Measurements from ENCODE around the gene SCEL. TPM values are rescaled to one million over a fixed set of nuclear protein-coding genes. Genes with fewer than 3 reads are reported as not detected.
"Not testable (repeated sequence)": the region's sequence is repeated elsewhere in the genome, so short reads cannot be mapped to it uniquely, and the experiment has no call there.

The SCEL gene
- total and polyA plus RNA-seq, 2 experiments from 2014 or later: 5.4 to 5.8 TPM

- no peaks in the 10 kb centered on the region for H3K79me2 ChIP-seq
- TF ChIP-seq EZH2phosphoT487 (IDR thresholded peaks at IDR 0.05; ENCODE audit: low read depth, severe bottlenecking, unreplicated experiment) (no peak), EZH2 (IDR thresholded peaks at IDR 0.05; ENCODE audit: borderline replicate concordance) (no peak)
- H3K4me1 ChIP-seq (ENCODE audit: insufficient read depth): no peaks in the 10 kb centered on the region
- H3K36me3 ChIP-seq (replicated peaks; ENCODE audit: insufficient read depth, low read depth): no peaks in the 10 kb centered on the region
- H3K27me3 ChIP-seq: no peaks in the 10 kb centered on the region
- no peaks in the 10 kb centered on the region for H3K9me2 ChIP-seq (replicated peaks; ENCODE audit: insufficient read depth)
- H3K4me3 ChIP-seq: no peak overlapping the region
- DNase-seq (ENCODE audit: low spot score): no peak
- H3K9me3 ChIP-seq (ENCODE audit: low read depth): no peaks in the 10 kb centered on the region
- no peaks in the 10 kb centered on the region for H4K20me1 ChIP-seq (ENCODE audit: insufficient read depth, poor library complexity, severe bottlenecking)
- no peak overlapping the region for H3K4me2 ChIP-seq
- 82% methylated on average over 4 of the region's 4 CpGs for WGBS (ENCODE audit: low lambda C conversion rate, missing lambda C conversion rate)
- no peak overlapping the region for H2AFZ ChIP-seq
- no peak overlapping the region for H3K27ac ChIP-seq
Measured at GRCh38 chr13:77516342-77516789, 19.1 kb upstream of the SCEL start.

DNA sequence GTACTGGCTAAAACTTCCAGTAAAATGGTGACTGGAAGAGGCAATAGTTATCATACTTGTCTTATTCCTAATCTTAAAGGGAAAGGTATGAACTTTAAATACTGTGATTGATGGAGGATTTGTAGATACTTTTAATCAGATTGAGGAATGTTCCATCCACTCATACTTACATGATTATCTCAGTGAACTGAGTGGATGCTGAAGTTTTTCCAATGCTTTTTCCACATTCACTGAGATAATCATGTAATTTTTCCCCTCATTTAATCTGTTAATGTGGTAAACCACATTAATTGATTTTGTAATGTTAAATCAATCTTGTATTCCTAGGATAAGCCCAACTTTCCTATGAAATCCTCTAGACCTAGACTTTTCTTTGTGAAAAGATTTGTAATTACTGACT lies 17.2 kb upstream of the SCEL start:
- no peak overlapping the region for H3K27ac ChIP-seq
- H3K27me3 ChIP-seq: no peaks in the 10 kb centered on the region
- no peaks in the 10 kb centered on the region for H3K36me3 ChIP-seq (replicated peaks; ENCODE audit: insufficient read depth, low read depth)
- H3K4me3 ChIP-seq: no peak overlapping the region
- no peak overlapping the region for H3K4me2 ChIP-seq
- TF ChIP-seq CTCF (IDR thresholded peaks at IDR 0.05; ENCODE audit: poor library complexity) (no peak), EZH2 (IDR thresholded peaks at IDR 0.05; ENCODE audit: borderline replicate concordance) (no peak), EZH2phosphoT487 (IDR thresholded peaks at IDR 0.05; ENCODE audit: low read depth, severe bottlenecking, unreplicated experiment) (no peak)
- H2AFZ ChIP-seq: no peak overlapping the region
- H3K79me2 ChIP-seq: no peaks in the 10 kb centered on the region
- no peaks in the 10 kb centered on the region for H3K9me2 ChIP-seq (replicated peaks; ENCODE audit: insufficient read depth)
- DNase-seq (ENCODE audit: low spot score): no peak
- no peaks in the 10 kb centered on the region for H4K20me1 ChIP-seq (ENCODE audit: insufficient read depth, poor library complexity, severe bottlenecking)
- H3K9me3 ChIP-seq (ENCODE audit: low read depth): no peaks in the 10 kb centered on the region
- H3K4me1 ChIP-seq (ENCODE audit: insufficient read depth): no peaks in the 10 kb centered on the region

- not testable (repeated sequence) for H3K79me2 ChIP-seq; H3K4me3 ChIP-seq; H3K27ac ChIP-seq; DNase-seq (ENCODE audit: low spot score); H4K20me1 ChIP-seq (ENCODE audit: insufficient read depth, poor library complexity, severe bottlenecking); H3K36me3 ChIP-seq (replicated peaks; ENCODE audit: insufficient read depth, low read depth); H3K4me1 ChIP-seq (ENCODE audit: insufficient read depth); H2AFZ ChIP-seq; H3K4me2 ChIP-seq; H3K27me3 ChIP-seq; H3K9me2 ChIP-seq (replicated peaks; ENCODE audit: insufficient read depth); H3K9me3 ChIP-seq (ENCODE audit: low read depth)
- 95% methylated on average over 1 of the region's 1 CpG for WGBS (ENCODE audit: low lambda C conversion rate, missing lambda C conversion rate)
Measured at GRCh38 chr13:77519396-77519795, 16.1 kb upstream of the SCEL start.

- TF ChIP-seq EZH2phosphoT487 (IDR thresholded peaks at IDR 0.05; ENCODE audit: low read depth, severe bottlenecking, unreplicated experiment) (no peak), CTCF (IDR thresholded peaks at IDR 0.05; ENCODE audit: poor library complexity) (no peak), EZH2 (IDR thresholded peaks at IDR 0.05; ENCODE audit: borderline replicate concordance) (no peak)
- 87% methylated on average over 4 of the region's 4 CpGs for WGBS (ENCODE audit: low lambda C conversion rate, missing lambda C conversion rate)
- H3K4me1 ChIP-seq (ENCODE audit: insufficient read depth): no peaks in the 10 kb centered on the region
- H3K4me3 ChIP-seq: no peak overlapping the region
- no peak for DNase-seq (ENCODE audit: low spot score)
- H3K79me2 ChIP-seq: no peaks in the 10 kb centered on the region
- no peaks in the 10 kb centered on the region for H3K9me2 ChIP-seq (replicated peaks; ENCODE audit: insufficient read depth)
- no peaks in the 10 kb centered on the region for H3K36me3 ChIP-seq (replicated peaks; ENCODE audit: insufficient read depth, low read depth)
- no peak overlapping the region for H3K27ac ChIP-seq
- H3K9me3 ChIP-seq (ENCODE audit: low read depth): no peaks in the 10 kb centered on the region
- H3K27me3 ChIP-seq: no peaks in the 10 kb centered on the region
- H2AFZ ChIP-seq: no peak overlapping the region
- no peaks in the 10 kb centered on the region for H4K20me1 ChIP-seq (ENCODE audit: insufficient read depth, poor library complexity, severe bottlenecking)
- H3K4me2 ChIP-seq: no peak overlapping the region
Measured at GRCh38 chr13:77519808-77520207, 15.7 kb upstream of the SCEL start.

Data from hepatocyte (in vitro differentiated cells).